Stimulated activated CD8-positive, alpha-beta memory T cell treated with anti-CD3 and anti-CD28 coated beads, Interleukin-15, amount 100 ng/mL, for 4 hours (primary cell): Measurements from ENCODE around the gene IGFBPL1.

Experiments
- DNase-seq, 2 donors: peaks; one replicate each; pipeline ENCODE4 v3.0.0-alpha.2; 2020; ENCODE audit warnings: low read depth in 2 of 2

IGFBPL1 gene

GRCh38 chr9:38357350-38358114 is 66.7 kb downstream of the IGFBPL1 start:
- DNase-seq = no peak

GRCh38 chr9:38356851-38357250 is 67.4 kb downstream of the IGFBPL1 start:
- no peak for DNase-seq
